Measurements from ENCODE around the gene GRWD1.

DNA sequence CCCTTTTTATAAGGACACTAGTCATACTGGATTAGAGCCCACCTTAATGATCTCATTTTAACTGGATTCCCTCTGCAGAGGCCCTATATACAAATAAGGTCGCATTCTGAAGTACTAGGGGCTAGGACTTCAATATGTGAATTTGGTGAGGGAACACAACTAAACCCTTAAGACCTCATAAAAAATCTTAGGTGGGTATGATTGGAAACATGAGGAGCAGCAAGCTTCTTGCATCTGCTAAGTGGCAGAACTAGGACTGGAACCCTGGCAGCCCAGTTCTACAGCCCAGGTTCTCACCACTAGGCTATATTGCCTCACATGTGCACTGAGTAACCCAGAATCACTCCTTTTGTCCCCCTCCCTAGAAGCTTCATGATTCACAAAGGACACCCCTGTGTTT lies 17.1 kb upstream of the GRWD1 start:
- no peak for TF ChIP-seq CTCF (IDR thresholded peaks at IDR 0.05)
- TF ChIP-seq POLR2AphosphoS5 (IDR thresholded peaks at IDR 0.05; ENCODE audit: low read depth, low read length) = no peak
- no peak for TF ChIP-seq TCF7L2 (IDR thresholded peaks at IDR 0.05; ENCODE audit: low read depth, low read length)
- TF ChIP-seq SIN3A (IDR thresholded peaks at IDR 0.05; ENCODE audit: borderline replicate concordance, insufficient read depth, low read depth, low read length) = no peak
- no peak for TF ChIP-seq REST (IDR thresholded peaks at IDR 0.05; ENCODE audit: insufficient read depth in 1 of 2, low read depth in 2 of 2, low read length in 1 of 2)
